HG02973 (cell line): ENCODE data around the gene POMP.
"Not testable (repeated sequence)": the region's sequence is repeated elsewhere in the genome, so short reads cannot be mapped to it uniquely, and the experiment has no call there.

Source experiments
- ATAC-seq: cut with Tn5 transposase; IDR thresholded peaks from one replicate; pipeline ENCODE4 v1.9.1; 2021; ENCODE audit warnings: moderate library complexity; ENCODE audit not compliant: unreplicated experiment

The POMP gene

GRCh38 chr13:28693605-28694491 is 34.9 kb downstream of the POMP start:
- not testable (repeated sequence) for ATAC-seq

GRCh38 chr13:28697441-28697840 is 38.5 kb downstream of the POMP start:
- ATAC-seq, result no peak

GRCh38 chr13:28699246-28699645 is 40.3 kb downstream of the POMP start:
- no peak for ATAC-seq

GRCh38 chr13:28704282-28704681 is 45.4 kb downstream of the POMP start:
- no peak for ATAC-seq

- no peak for ATAC-seq
These were observed 46.0 kb downstream of the POMP start for GRCh38 chr13:28704919-28705318.

- ATAC-seq, result no peak
These were observed 46.6 kb downstream of the POMP start for GRCh38 chr13:28705461-28706083.

- ATAC-seq, result peak; percentile 99
These were observed 48.9 kb downstream of the POMP start for GRCh38 chr13:28707629-28708427.

- ATAC-seq, result no peak
These were observed 51.2 kb downstream of the POMP start for GRCh38 chr13:28710161-28710560.

- no peak for ATAC-seq
These were observed 55.7 kb downstream of the POMP start for GRCh38 chr13:28714651-28715050.

GRCh38 chr13:28716511-28716910 is 57.6 kb downstream of the POMP start:
- no peak for ATAC-seq

GRCh38 chr13:28717170-28717569 is 58.2 kb downstream of the POMP start:
- no peak for ATAC-seq

GRCh38 chr13:28718196-28718542 is 59.2 kb downstream of the POMP start:
- ATAC-seq, result no peak

- ATAC-seq, result peak; percentile 99
These were observed 59.8 kb downstream of the POMP start, which contains the start of gene SLC46A3 for GRCh38 chr13:28718543-28719226. TSS of gene SLC46A3 (minus strand) at chr13:28718970. CDS start at chr13:28717998, 972 bp downstream.

GRCh38 chr13:28719227-28720055 is 60.5 kb downstream of the POMP start:
- no peak for ATAC-seq

- ATAC-seq, result no peak
These were observed 64.9 kb downstream of the POMP start for GRCh38 chr13:28723806-28724205.

- ATAC-seq, result no peak
These were observed 66.2 kb downstream of the POMP start for GRCh38 chr13:28725046-28725610.
